Activated T-helper 1 cell treated with anti-CD3 and anti-CD28 coated beads, Interleukin-2, amount 50 U/mL, for 16 hours (primary cell): ENCODE results near the gene OR10R2.
"Not testable (repeated sequence)": the region's sequence is repeated elsewhere in the genome, so short reads cannot be mapped to it uniquely, and the experiment has no call there.

ENCODE experiments used
- DNase-seq, 2 donors: peaks; one replicate each; pipeline ENCODE4 v3.0.0-alpha.2; 2020; ENCODE audit warnings: low read depth in 1 of 2, low spot score in 1 of 2

OR10R2 gene

GRCh38 chr1:158471920-158472319 is at the start of gene OR10R2:
Gene OR10R2, plus strand, starts transcription at chr1:158472220. Its CDS starts 106 bp downstream, at chr1:158472326.
- DNase-seq, result no peak

- no peak for DNase-seq
Observed at GRCh38 chr1:158425027-158425426, 47.0 kb upstream of the OR10R2 start.

GRCh38 chr1:158426137-158426536 is 45.9 kb upstream of the OR10R2 start, which contains the start of gene OR10K2:
Gene OR10K2, minus strand, starts transcription at chr1:158426237. Its CDS starts 5,371 bp downstream, at chr1:158420866.
- no peak for DNase-seq

- not testable (repeated sequence) for DNase-seq
Observed at GRCh38 chr1:158430163-158430562, 41.9 kb upstream of the OR10R2 start.

GRCh38 chr1:158434741-158435140 is 37.3 kb upstream of the OR10R2 start:
- no peak for DNase-seq

- no peak for DNase-seq
Observed at GRCh38 chr1:158445376-158445775, 26.6 kb upstream of the OR10R2 start.

- DNase-seq, result no peak
Observed at GRCh38 chr1:158454537-158454936, 17.5 kb upstream of the OR10R2 start.

- no peak for DNase-seq
Observed at GRCh38 chr1:158457246-158457645, 14.8 kb upstream of the OR10R2 start.

GRCh38 chr1:158458263-158458662 is 13.8 kb upstream of the OR10R2 start:
- no peak for DNase-seq

GRCh38 chr1:158461534-158461933 is 10.5 kb upstream of the OR10R2 start, which contains the start of gene OR10K1:
Gene OR10K1, plus strand, starts transcription at chr1:158461834. Its CDS starts 3,728 bp downstream, at chr1:158465562.
- DNase-seq, result no peak

GRCh38 chr1:158485455-158485854 is 13.4 kb downstream of the OR10R2 start:
- no peak for DNase-seq

- no peak for DNase-seq
Observed at GRCh38 chr1:158491316-158491715, 19.3 kb downstream of the OR10R2 start.

GRCh38 chr1:158493054-158493453 is 21.0 kb downstream of the OR10R2 start:
- no peak for DNase-seq

- DNase-seq, result no peak
Observed at GRCh38 chr1:158494796-158495195, 22.8 kb downstream of the OR10R2 start.

- no peak for DNase-seq
Observed at GRCh38 chr1:158496374-158496773, 24.4 kb downstream of the OR10R2 start.

GRCh38 chr1:158506369-158506987 is 34.5 kb downstream of the OR10R2 start:
- DNase-seq, result peak; percentile 5 to 6

GRCh38 chr1:158507511-158507910 is 35.5 kb downstream of the OR10R2 start:
- DNase-seq, result no peak

GRCh38 chr1:158509471-158510156 is 37.6 kb downstream of the OR10R2 start:
- DNase-seq, result no peak

GRCh38 chr1:158516966-158517365 is 44.9 kb downstream of the OR10R2 start:
- no peak for DNase-seq

- DNase-seq, result no peak
Observed at GRCh38 chr1:158520021-158520420, 48.0 kb downstream of the OR10R2 start.

GRCh38 chr1:158520955-158521665 is 49.1 kb downstream of the OR10R2 start:
- DNase-seq, result no peak

GRCh38 chr1:158521666-158522058 is 49.6 kb downstream of the OR10R2 start:
- no peak for DNase-seq
